ENCODE data around the gene ZHX3. TPM values are rescaled to one million over a fixed set of nuclear protein-coding genes. Genes with fewer than 3 reads are reported as not detected.

ZHX3 gene
- total and polyA plus RNA-seq, 9 of the 15 experiments (the other 6 are each of a cell fraction or from before 2014, with no cell fraction given): 0.80 to 14.6 (median 4.9) TPM

DNA sequence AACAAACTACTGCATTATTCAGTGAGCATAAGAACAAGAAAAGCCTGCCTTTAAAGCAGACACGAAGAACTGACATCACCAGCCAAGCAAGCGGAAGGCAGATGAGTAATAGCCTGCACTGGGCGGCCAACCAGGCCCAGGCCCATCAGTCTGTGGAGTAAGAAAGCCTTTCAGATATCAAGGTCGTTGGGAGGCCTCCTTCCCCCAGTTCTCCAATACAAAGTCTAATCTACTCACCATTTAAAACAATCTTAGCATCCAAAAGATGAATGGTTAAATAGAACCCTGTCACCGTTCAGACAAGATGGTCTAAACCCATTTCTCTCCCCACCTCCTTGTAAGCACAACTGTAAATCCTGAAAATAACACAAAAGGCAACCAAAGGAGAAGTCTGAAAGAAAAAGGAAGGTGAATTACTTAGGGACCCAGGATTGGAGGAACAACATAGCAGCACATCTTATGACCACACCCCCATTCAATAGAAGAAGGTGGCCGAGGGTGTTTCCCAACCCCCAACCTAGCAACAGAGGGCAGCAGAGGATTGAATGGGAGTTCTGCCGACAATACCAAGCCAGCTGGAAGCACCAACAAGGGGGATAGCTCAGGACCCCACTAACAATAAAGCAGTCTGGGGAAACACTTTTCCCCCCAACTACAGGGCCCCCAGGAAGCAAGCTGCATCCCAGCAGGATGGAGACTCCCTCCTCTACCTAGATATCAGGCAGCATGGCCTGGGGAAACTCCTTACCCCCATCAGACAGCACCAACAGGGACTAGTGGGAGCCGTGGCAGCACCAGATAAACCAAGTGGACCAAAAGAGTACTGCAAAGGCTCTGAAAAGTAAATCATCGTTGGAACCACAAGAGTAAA lies 67.9 kb downstream of the ZHX3 start (continued):
- TF ChIP-seq ZMIZ1 (IDR thresholded peaks at IDR 0.05; ENCODE audit: low read depth in 2 of 2, low read length in 2 of 2) (no peak), MITF (IDR thresholded peaks at IDR 0.05) (no peak), ZNF280B (CRISPR knock-in tag; IDR thresholded peaks at IDR 0.05) (no peak), GTF2F1 (IDR thresholded peaks at IDR 0.05; ENCODE audit: low read depth, low read length) (no peak)
